Measurements from ENCODE around the gene SPRTN. TPM values are rescaled to one million over a fixed set of nuclear protein-coding genes. Genes with fewer than 3 reads are reported as not detected.

SPRTN gene
- total and polyA plus RNA-seq, 2 experiments from 2014 or later, result 10.7 to 15.2 TPM

DNA sequence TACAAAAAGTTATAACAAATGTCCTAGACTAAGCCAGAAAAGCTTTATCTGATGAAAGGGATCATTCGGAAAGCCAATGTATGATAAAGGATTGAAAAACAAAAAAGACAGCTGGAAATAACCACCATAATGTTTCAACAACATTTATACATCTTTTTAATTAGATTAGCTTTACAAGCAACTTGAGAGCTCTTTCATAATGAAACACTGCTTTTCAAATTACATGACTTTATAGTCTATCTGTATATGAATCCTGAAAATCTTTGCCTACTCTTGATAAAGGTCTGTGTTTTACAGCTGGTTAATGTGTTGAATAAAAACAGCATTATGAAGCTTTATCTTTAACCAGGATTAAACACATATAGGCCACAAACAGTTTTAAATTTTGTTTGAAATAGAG is 25.5 kb downstream of the SPRTN start:
- Histone ChIP-seq H3K36me3 (peaks cover 31% of the 10 kb centered on the region), H3K27me3 (no peaks in the 10 kb centered on the region), H3K27ac (no peak overlapping the region), H3K4me1 (ENCODE audit: low read depth) (no peaks in the 10 kb centered on the region), H3K4me3 (no peak overlapping the region), H3K9me3 (ENCODE audit: low read depth) (no peaks in the 10 kb centered on the region)
- no peak for DNase-seq (ENCODE audit: low read depth in 1 of 2, low spot score in 1 of 2)
- TF ChIP-seq, protein P1, sequence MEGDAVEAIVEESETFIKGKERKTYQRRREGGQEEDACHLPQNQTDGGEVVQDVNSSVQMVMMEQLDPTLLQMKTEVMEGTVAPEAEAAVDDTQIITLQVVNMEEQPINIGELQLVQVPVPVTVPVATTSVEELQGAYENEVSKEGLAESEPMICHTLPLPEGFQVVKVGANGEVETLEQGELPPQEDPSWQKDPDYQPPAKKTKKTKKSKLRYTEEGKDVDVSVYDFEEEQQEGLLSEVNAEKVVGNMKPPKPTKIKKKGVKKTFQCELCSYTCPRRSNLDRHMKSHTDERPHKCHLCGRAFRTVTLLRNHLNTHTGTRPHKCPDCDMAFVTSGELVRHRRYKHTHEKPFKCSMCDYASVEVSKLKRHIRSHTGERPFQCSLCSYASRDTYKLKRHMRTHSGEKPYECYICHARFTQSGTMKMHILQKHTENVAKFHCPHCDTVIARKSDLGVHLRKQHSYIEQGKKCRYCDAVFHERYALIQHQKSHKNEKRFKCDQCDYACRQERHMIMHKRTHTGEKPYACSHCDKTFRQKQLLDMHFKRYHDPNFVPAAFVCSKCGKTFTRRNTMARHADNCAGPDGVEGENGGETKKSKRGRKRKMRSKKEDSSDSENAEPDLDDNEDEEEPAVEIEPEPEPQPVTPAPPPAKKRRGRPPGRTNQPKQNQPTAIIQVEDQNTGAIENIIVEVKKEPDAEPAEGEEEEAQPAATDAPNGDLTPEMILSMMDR (IDR thresholded peaks at IDR 0.05; ENCODE audit: low read depth, low read length), result no peak

GRCh38 chr1:231364192-231364591 is 26.1 kb downstream of the SPRTN start:
- Histone ChIP-seq H3K27ac (no peak overlapping the region), H3K36me3 (peaks cover 34% of the 10 kb centered on the region), H3K27me3 (no peaks in the 10 kb centered on the region), H3K4me3 (no peak overlapping the region), H3K4me1 (ENCODE audit: low read depth) (no peaks in the 10 kb centered on the region), H3K9me3 (ENCODE audit: low read depth) (no peaks in the 10 kb centered on the region)
- TF ChIP-seq, protein P1 (IDR thresholded peaks at IDR 0.05; ENCODE audit: low read depth, low read length), result no peak
- DNase-seq (ENCODE audit: low read depth in 1 of 2, low spot score in 1 of 2), result no peak

GRCh38 chr1:231369282-231369681 is 31.2 kb downstream of the SPRTN start:
- Histone ChIP-seq H3K36me3 (peaks cover 37% of the 10 kb centered on the region), H3K9me3 (ENCODE audit: low read depth) (no peaks in the 10 kb centered on the region), H3K4me3 (no peak overlapping the region), H3K4me1 (ENCODE audit: low read depth) (no peaks in the 10 kb centered on the region), H3K27ac (peak overlapping the region; percentile 40), H3K27me3 (no peaks in the 10 kb centered on the region)
- DNase-seq (ENCODE audit: low read depth in 1 of 2, low spot score in 1 of 2), result no peak
- TF ChIP-seq, protein P1 (IDR thresholded peaks at IDR 0.05; ENCODE audit: low read depth, low read length), result peak; percentile 7

GRCh38 chr1:231372501-231372900 is 34.4 kb downstream of the SPRTN start:
- H3K9me3 ChIP-seq (ENCODE audit: low read depth), result no peaks in the 10 kb centered on the region
- H3K27ac ChIP-seq, result no peak overlapping the region
- no peaks in the 10 kb centered on the region for H3K27me3 ChIP-seq
- no peak for DNase-seq (ENCODE audit: low read depth in 1 of 2, low spot score in 1 of 2)
- peaks cover 21% of the 10 kb centered on the region for H3K36me3 ChIP-seq
- H3K4me3 ChIP-seq, result no peak overlapping the region
- peaks cover under 1% of the 10 kb centered on the region for H3K4me1 ChIP-seq (ENCODE audit: low read depth)
- TF ChIP-seq, protein P1 (IDR thresholded peaks at IDR 0.05; ENCODE audit: low read depth, low read length), result no peak

DNA sequence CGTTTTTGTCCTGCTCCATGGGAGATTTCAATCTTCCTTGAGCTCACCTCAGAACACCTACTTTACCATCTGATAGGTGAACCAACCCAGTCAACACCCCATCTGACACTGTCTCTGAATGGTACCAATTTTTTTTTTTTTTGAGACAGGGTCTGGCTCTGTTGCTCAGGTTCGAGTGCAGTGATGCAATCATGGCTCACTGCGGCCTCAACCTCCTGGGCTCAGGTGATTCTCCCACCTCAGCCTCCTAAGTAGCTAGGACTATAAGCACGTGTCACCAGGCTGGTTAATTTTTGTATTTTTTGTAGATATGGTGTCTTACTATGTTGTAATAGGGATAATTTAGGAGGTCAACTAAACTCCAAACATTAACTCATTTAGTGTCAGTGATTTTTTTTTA is 36.3 kb downstream of the SPRTN start:
- H3K27ac ChIP-seq, result no peak overlapping the region
- no peak for DNase-seq (ENCODE audit: low read depth in 1 of 2, low spot score in 1 of 2)
- H3K9me3 ChIP-seq (ENCODE audit: low read depth), result no peaks in the 10 kb centered on the region
- H3K4me1 ChIP-seq (ENCODE audit: low read depth), result peaks cover 10% of the 10 kb centered on the region
- H3K4me3 ChIP-seq, result no peak overlapping the region
- peaks cover 10% of the 10 kb centered on the region for H3K36me3 ChIP-seq
- TF ChIP-seq, protein P1 (IDR thresholded peaks at IDR 0.05; ENCODE audit: low read depth, low read length), result no peak
- no peaks in the 10 kb centered on the region for H3K27me3 ChIP-seq

DNA sequence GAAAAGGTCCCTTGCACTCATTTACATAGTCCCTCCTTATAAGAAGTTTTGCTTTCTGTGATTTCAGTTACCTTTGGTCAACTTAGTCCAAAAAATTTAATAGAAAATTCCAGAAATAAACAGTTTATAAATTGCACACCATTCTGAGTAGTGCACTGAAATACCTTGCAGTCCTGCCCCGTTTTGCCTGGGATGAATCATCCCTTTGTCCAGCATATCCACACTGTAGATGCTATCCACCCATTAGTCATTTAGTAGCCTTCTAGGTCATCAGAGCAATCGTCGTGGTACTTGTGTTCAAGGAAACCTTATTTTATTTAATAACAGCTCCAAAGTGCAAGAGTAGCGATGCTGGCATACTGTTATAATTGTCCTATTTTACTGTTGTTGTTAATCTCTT is 38.0 kb downstream of the SPRTN start:
- Histone ChIP-seq H3K27ac (no peak overlapping the region), H3K36me3 (no peaks in the 10 kb centered on the region), H3K4me1 (ENCODE audit: low read depth) (peaks cover 10% of the 10 kb centered on the region), H3K9me3 (ENCODE audit: low read depth) (no peaks in the 10 kb centered on the region), H3K4me3 (no peak overlapping the region), H3K27me3 (no peaks in the 10 kb centered on the region)
- TF ChIP-seq, protein P1 (IDR thresholded peaks at IDR 0.05; ENCODE audit: low read depth, low read length), result no peak
- DNase-seq (ENCODE audit: low read depth in 1 of 2, low spot score in 1 of 2), result no peak
